GM10847 (cell line): ENCODE data around the gene ITIH2.

Experiments used
- POLR2A ChIP-seq: IDR thresholded peaks from 2 replicates; pipeline ENCODE4 v1.6.1; 2011; ENCODE audit not compliant: insufficient read length; ENCODE audit errors: extremely low read depth

Gene ITIH2

DNA sequence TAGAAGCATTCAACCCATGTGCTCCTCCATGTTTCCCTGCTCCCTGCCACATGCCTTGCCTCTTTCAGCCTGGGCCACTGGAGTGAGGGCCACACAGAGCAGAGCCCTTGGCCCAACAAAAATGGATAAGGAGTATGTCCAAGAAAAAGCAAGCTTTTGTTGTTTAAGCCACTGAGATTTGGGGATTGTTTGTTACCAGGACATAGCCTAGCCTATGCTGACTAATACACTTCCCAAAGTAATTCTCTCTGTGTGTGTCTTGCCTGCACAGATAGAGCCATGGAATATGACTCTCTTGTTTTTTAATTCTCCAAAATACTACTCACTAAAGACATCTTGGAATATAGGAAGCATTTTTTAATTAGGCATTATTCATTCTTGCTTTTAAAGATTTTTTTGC, 13.5 kb upstream of the ITIH2 start:
- TF ChIP-seq POLR2A: no peak

GRCh38 chr10:7696545-7696944, 6.6 kb upstream of the ITIH2 start:
- no peak for TF ChIP-seq POLR2A

DNA sequence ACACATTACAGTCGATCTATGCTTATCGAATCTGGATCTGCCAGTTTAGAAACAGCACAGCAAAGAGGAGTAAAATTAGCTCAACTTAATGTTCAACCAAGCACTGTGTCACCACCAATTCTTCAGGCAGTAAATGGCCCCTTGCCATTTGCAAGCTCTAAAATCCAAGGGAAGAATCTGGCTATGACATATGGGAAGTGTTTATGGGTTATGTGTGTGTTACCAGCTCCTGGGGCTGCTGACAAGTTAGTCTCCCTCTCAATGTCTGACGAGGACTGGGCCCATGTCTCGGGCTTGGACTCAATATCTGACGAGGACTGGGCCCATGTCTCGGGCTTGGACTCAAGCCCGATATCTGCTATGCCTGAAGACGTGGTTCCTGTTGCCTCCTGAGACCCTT, 5.7 kb upstream of the ITIH2 start:
- TF ChIP-seq POLR2A: no peak

GRCh38 chr10:7700577-7701125, 2.5 kb upstream of the ITIH2 start:
- no peak for TF ChIP-seq POLR2A

DNA sequence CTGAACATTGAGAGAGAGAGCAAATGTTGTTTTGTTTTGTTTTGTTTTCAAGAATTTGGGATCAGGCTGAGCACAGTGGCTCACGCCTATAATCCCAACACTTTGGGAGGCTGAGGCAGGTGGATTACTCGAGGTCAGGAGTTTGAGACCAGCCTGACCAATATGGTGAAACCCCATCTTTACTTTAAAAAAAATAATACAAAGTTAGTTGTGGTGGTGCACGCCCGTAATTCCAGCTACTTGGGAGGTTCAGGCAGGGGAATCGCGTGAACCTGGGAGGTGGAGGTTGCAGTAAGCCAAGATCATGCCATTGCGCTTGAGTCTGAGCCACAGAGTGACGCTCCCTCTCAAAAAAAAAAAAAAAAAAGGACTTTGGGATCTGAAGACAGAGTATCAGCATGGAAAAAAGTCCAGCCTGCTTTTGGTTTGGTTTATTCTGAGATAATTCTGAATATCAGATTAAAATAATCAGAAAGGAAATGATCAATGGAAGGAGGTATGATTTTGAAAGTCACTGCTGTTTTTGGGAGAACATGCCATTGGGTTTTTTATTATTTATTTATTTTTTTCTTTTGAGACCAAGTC, 1.9 kb upstream of the ITIH2 start:
- TF ChIP-seq POLR2A: no peak

- TF ChIP-seq POLR2A: no peak
Observed at GRCh38 chr10:7702288-7702812, 766 bp upstream of the ITIH2 start.

DNA sequence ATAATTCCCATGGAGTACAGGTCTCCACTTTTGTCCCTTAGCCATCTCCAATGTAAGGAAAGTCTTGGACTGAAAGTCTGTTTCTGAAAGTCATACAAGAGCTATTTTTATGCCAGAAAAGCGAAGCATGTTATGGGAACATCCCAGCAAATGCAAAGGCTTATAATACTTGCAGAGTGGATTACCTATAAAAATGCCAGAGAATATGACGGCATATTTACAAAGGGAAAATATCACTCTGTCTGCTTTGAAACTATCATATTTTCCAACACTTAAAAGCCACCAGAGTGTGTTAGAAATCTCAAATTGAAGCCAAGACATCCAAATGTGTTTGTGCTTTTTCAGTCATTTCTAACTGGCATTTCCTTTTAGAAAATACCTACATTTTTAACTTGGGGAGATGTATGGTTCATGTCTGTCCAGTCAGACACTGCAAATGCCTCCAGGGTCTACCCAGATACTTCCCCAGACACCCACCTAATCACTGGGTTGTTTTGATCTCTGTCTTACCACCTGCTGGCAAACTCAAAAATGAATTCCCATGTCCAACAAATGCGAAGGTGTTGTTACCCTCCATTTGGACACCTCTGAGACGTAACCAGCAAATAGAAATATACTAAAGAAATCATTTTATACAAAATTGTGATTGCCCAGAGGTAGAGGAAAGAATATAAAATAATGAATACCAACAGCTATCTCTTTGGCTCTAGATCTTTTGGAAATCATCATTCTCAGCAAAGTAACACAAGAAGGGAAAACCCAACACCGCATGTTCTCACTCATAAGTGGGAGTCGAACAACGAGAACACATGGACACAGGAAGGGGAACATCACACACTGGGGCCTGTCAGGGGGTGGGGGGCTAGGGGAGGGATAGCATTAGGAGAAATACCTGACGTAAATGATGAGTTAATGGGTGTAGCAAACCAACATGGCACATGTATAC, 1.2 kb downstream of the ITIH2 start:
- no peak for TF ChIP-seq POLR2A

DNA sequence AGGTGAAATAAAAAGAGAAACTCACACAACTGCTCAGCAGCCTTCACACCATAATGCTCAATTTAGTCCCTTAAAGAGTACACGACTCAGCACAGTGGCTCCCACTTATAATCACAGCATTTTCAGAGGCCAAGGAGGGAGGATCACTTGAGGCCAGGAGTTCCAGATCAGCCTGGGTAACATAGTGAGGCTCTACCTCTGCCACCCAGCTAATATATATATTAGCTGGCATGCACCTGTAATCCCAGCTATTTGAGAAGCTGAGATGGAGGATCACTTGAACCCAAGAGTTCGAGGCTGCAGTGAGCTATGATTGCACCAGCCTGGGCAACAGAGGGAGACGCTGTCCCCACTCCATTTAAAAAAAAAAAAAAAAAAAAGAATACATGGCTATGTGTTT, 2.2 kb downstream of the ITIH2 start:
- TF ChIP-seq POLR2A: no peak

DNA sequence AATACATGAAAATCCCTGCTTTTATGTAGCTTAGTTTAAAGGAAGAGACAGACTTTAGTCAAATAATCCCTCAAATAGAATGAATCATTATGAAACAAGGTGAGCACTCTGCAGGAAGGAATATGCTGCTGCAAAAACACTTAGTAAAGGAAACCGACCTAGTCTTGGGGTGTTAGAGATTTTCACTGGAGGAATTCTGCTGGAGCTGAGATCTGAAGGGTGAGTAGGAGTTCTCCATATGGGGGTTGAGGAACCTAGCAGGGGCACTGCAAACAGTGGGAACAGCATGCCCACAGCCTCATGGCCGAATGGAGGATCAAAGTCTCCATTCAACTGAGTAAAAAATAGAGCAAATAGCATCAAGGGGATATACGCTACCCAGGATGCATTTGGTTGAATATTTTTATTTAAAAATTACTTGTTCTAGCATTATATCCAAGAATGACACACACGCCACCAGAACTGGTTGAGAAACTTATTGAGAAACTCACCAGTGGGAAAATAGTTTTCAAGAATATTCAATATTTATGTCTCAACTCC, 3.5 kb downstream of the ITIH2 start:
- no peak for TF ChIP-seq POLR2A

- TF ChIP-seq POLR2A: no peak
Observed at GRCh38 chr10:7707102-7707501, 4.0 kb downstream of the ITIH2 start.

DNA sequence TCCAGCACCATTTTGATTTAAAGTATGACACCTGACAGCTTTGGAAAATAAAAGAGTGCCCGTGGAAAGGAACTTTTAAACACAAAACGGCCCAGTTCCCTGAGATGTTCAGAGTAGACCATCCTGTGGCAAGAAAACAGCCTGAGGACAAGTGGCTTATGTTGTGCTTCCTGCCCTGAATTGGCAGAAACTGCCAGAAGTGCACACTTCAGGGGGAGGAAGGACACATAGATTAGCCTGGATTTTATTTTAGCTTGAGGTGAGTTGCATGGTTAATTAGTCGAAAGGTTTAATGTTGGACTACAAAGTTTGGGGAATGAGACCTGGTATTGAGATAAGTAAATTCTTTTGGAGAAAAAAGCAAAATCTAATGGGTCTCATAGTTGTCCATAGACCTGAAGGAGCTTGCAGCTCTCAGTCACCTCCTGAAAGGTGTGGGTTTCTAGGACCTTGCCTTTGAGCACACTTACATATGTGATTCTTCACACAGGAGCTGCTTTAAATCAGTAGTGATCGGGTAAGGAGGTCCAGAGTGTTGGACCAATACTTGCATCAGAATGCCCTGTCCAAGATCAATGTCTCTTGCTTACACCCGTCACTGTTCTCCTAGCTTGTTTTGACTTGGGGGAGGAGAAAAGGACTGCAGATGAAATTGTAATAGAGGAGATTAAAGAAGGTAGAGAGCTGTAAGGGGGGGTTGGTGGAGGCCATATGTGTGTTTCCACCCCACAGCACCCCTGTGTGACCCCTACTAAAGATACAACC, 4.9 kb downstream of the ITIH2 start:
- no peak for TF ChIP-seq POLR2A

GRCh38 chr10:7708832-7709231, 5.7 kb downstream of the ITIH2 start:
- TF ChIP-seq POLR2A: no peak

DNA sequence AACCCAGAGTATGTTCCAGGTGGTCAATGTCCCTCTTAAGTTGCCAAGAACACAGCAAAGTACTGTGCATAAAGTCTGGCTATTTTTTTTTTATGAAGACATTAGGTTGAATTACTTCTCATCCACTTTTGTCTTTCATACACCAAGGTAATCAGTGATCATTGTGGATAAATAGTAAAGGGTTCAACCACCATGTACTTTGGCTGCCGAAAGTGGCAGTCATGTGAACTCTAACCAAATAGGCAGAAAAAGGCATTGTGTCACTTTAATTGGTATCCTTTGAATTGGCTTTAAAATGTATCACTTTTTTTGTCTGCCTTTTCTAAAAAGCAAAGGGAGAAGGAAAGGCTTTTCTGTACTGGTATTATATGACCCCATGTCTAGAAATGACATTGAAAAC, 7.3 kb downstream of the ITIH2 start:
- TF ChIP-seq POLR2A: no peak

GRCh38 chr10:7715515-7715914, 12.4 kb downstream of the ITIH2 start:
- no peak for TF ChIP-seq POLR2A

DNA sequence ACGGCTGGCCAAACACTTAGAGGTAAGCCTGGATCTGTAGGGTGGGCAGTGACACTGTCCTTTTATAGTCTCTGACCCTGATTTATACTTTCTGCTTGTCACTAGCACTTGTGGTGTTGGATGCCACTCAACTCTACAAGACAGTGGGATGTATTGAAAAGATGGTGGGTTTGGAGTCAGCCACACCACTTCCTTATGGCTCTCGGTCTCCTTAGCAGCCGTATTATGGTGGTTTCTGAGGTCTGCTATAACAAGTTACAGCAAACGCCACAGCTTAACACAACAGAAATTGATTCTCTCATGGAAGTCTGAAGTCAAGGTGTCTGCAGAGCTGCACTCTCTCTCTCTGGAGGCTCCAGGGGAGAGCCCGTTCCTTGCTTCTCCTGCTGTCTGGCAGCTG, 14.7 kb downstream of the ITIH2 start:
- TF ChIP-seq POLR2A: no peak

DNA sequence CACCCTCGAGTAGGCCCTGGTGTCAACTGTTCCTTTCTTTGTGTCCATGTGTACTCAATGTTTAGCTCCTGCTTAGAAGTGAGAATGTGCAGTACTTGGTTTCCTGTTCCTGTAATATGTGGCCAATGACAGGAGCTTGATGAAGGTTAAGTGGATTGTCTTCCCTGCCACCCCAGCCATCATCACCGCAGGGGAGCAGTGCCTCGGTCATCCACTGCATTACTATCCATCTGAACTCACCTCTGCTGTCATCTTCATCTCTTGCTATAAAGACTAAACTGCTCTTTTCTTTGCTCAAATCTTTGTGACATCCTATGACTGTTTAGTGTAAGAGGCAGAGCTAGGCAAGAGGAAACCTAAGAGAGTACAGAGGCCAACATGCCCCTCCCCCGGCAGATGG, 15.6 kb downstream of the ITIH2 start:
- TF ChIP-seq POLR2A: no peak

- no peak for TF ChIP-seq POLR2A
Observed at GRCh38 chr10:7720478-7720877, 17.4 kb downstream of the ITIH2 start.
